Ectodermal cell (in vitro differentiated cells): ENCODE data around the gene GPR87.

ENCODE experiments used
- H3K27ac ChIP-seq: 2 replicates; pipeline ENCODE4 v1.7.0; 2013; ENCODE audit warnings: mild to moderate bottlenecking, low read depth, low read length; ENCODE audit not compliant: insufficient read depth, poor library complexity, severe bottlenecking
- H3K27me3 ChIP-seq: 2 replicates; pipeline ENCODE4 v1.7.0; 2013; ENCODE audit warnings: mild to moderate bottlenecking, low read length; ENCODE audit not compliant: insufficient read depth, control insufficient read depth, poor library complexity, severe bottlenecking
- H3K36me3 ChIP-seq: one replicate; pipeline ENCODE4 v1.7.0; 2013; ENCODE audit warnings: low read length; ENCODE audit not compliant: control insufficient read depth, insufficient read depth
- H3K4me1 ChIP-seq: one replicate; pipeline ENCODE4 v1.7.0; 2013; ENCODE audit warnings: low read length; ENCODE audit not compliant: control insufficient read depth, insufficient read depth
- H3K4me3 ChIP-seq: 2 replicates; pipeline ENCODE4 v1.7.0; 2013; ENCODE audit warnings: low read depth, low read length, control low read depth; ENCODE audit not compliant: insufficient read depth
- H3K9me3 ChIP-seq: 2 replicates; pipeline ENCODE4 v1.7.0; 2013; ENCODE audit warnings: mild to moderate bottlenecking, low read length, moderate library complexity; ENCODE audit not compliant: control insufficient read depth
- WGBS, 2 experiments: methylation state at CpG; one replicate each; pipeline ENCODE4 v1.1.7; 2013; ENCODE audit warnings: missing lambda C conversion rate in 2 of 2; 5-methylcytosine and 5-hydroxymethylcytosine counted together

GPR87 gene

GRCh38 chr3:151306168-151306810 lies 10.3 kb downstream of the GPR87 start:
- no peaks in the 10 kb centered on the region for H3K36me3 ChIP-seq
- no peaks in the 10 kb centered on the region for H3K27me3 ChIP-seq
- 95 to 96% methylated on average over 6 of the region's 6 CpGs for WGBS, 2 experiments
- H3K27ac ChIP-seq, result no peak overlapping the region
- no peak overlapping the region for H3K4me3 ChIP-seq
- H3K4me1 ChIP-seq, result peaks cover 4% of the 10 kb centered on the region
- no peaks in the 10 kb centered on the region for H3K9me3 ChIP-seq

- peaks cover 4% of the 10 kb centered on the region for H3K4me1 ChIP-seq
- no peak overlapping the region for H3K4me3 ChIP-seq
- no peaks in the 10 kb centered on the region for H3K27me3 ChIP-seq
- no peak overlapping the region for H3K27ac ChIP-seq
- 92 to 94% methylated on average over 4 of the region's 4 CpGs for WGBS, 2 experiments
- no peaks in the 10 kb centered on the region for H3K36me3 ChIP-seq
- no peaks in the 10 kb centered on the region for H3K9me3 ChIP-seq
Observed at GRCh38 chr3:151305775-151306151, 10.9 kb downstream of the GPR87 start.

- Histone ChIP-seq H3K27ac (peak overlapping the region; percentile 27), H3K36me3 (no peaks in the 10 kb centered on the region), H3K4me1 (peaks cover 4% of the 10 kb centered on the region), H3K27me3 (no peaks in the 10 kb centered on the region), H3K4me3 (no peak overlapping the region), H3K9me3 (no peaks in the 10 kb centered on the region)
- 51 to 56% methylated on average over 7 of the region's 7 CpGs for WGBS, 2 experiments
Observed at GRCh38 chr3:151305060-151305774, 11.4 kb downstream of the GPR87 start.

GRCh38 chr3:151303751-151304150 lies 12.9 kb downstream of the GPR87 start:
- 64 to 70% methylated on average over 1 of the region's 2 CpGs for WGBS, 2 experiments
- H3K27ac ChIP-seq, result no peak overlapping the region
- H3K9me3 ChIP-seq, result no peaks in the 10 kb centered on the region
- no peak overlapping the region for H3K4me3 ChIP-seq
- H3K4me1 ChIP-seq, result peaks cover 4% of the 10 kb centered on the region
- H3K36me3 ChIP-seq, result no peaks in the 10 kb centered on the region
- H3K27me3 ChIP-seq, result no peaks in the 10 kb centered on the region

GRCh38 chr3:151301787-151302186 lies 14.8 kb downstream of the GPR87 start:
- 86 to 89% methylated on average over 2 to 3 of the region's 3 CpGs for WGBS, 2 experiments
- Histone ChIP-seq H3K4me3 (no peak overlapping the region), H3K27me3 (no peaks in the 10 kb centered on the region), H3K9me3 (no peaks in the 10 kb centered on the region), H3K36me3 (no peaks in the 10 kb centered on the region), H3K4me1 (peaks cover 4% of the 10 kb centered on the region), H3K27ac (no peak overlapping the region)

GRCh38 chr3:151300539-151300938 lies 16.1 kb downstream of the GPR87 start:
- Histone ChIP-seq H3K36me3 (no peaks in the 10 kb centered on the region), H3K27ac (no peak overlapping the region), H3K27me3 (no peaks in the 10 kb centered on the region), H3K4me1 (peaks cover 4% of the 10 kb centered on the region), H3K9me3 (no peaks in the 10 kb centered on the region), H3K4me3 (no peak overlapping the region)
- 77 to 86% methylated on average over 1 of the region's 1 CpG for WGBS, 2 experiments

- no peak overlapping the region for H3K4me3 ChIP-seq
- no peaks in the 10 kb centered on the region for H3K36me3 ChIP-seq
- 88 to 90% methylated on average over 2 of the region's 2 CpGs for WGBS, 2 experiments
- no peaks in the 10 kb centered on the region for H3K9me3 ChIP-seq
- no peaks in the 10 kb centered on the region for H3K4me1 ChIP-seq
- no peak overlapping the region for H3K27ac ChIP-seq
- H3K27me3 ChIP-seq, result no peaks in the 10 kb centered on the region
Observed at GRCh38 chr3:151299006-151299405, 17.6 kb downstream of the GPR87 start.

- Histone ChIP-seq H3K27me3 (no peaks in the 10 kb centered on the region), H3K36me3 (no peaks in the 10 kb centered on the region)
- WGBS, 2 experiments, result 97 to 100% methylated on average over 2 of the region's 2 CpGs
Observed at GRCh38 chr3:151297429-151297828, 19.2 kb downstream of the GPR87 start.

GRCh38 chr3:151296226-151296625 lies 20.4 kb downstream of the GPR87 start:
- H3K9me3 ChIP-seq, result no peaks in the 10 kb centered on the region
- no peak overlapping the region for H3K4me3 ChIP-seq
- H3K27me3 ChIP-seq, result no peaks in the 10 kb centered on the region
- H3K27ac ChIP-seq, result no peak overlapping the region
- H3K4me1 ChIP-seq, result no peaks in the 10 kb centered on the region
- H3K36me3 ChIP-seq, result no peaks in the 10 kb centered on the region
- 84 to 85% methylated on average over 3 of the region's 3 CpGs for WGBS, 2 experiments

More at GRCh38 chr3:151297429-151297828, 19.2 kb downstream of the GPR87 start:
- no peaks in the 10 kb centered on the region for H3K4me1 ChIP-seq
- H3K27ac ChIP-seq, result no peak overlapping the region
- no peaks in the 10 kb centered on the region for H3K9me3 ChIP-seq
- H3K4me3 ChIP-seq, result no peak overlapping the region

GRCh38 chr3:151293127-151293526 lies 23.5 kb downstream of the GPR87 start:
- Histone ChIP-seq H3K4me3 (no peak overlapping the region), H3K27ac (no peak overlapping the region), H3K27me3 (no peaks in the 10 kb centered on the region), H3K4me1 (no peaks in the 10 kb centered on the region), H3K36me3 (no peaks in the 10 kb centered on the region), H3K9me3 (no peaks in the 10 kb centered on the region)
- 91 to 92% methylated on average over 6 of the region's 6 CpGs for WGBS, 2 experiments
